Measurements from ENCODE around the gene FAHD1. TPM values are rescaled to one million over a fixed set of nuclear protein-coding genes. Genes with fewer than 3 reads are reported as not detected.

The FAHD1 gene
- total RNA-seq, 2 donors from 2014 or later, result 14.4 to 17.5 TPM

- Histone ChIP-seq H3K27me3 (replicated peaks; ENCODE audit: insufficient read depth) (no peaks in the 10 kb centered on the region), H3K4me3 (no peak overlapping the region), H3K36me3 (peaks cover 25% of the 10 kb centered on the region), H3K9me3 (no peaks in the 10 kb centered on the region), H3K27ac (no peak overlapping the region), H3K4me1 (ENCODE audit: control insufficient read depth in 1 of 2, low read depth in 2 of 2) (peaks cover 6 to 22% of the 10 kb centered on the region in 2 donors)
- ATAC-seq (ENCODE audit: insufficient number of reproducible peaks, low FRiP score, low read depth) (no peak), DNase-seq (ENCODE audit: low spot score) (no peak)
- TF ChIP-seq CTCF (IDR thresholded peaks at IDR 0.05), result no peak
Observed at GRCh38 chr16:1787056-1787321, 40.0 kb upstream of the FAHD1 start.

GRCh38 chr16:1787322-1788094 is 39.5 kb upstream of the FAHD1 start:
- DNase-seq (ENCODE audit: low spot score) (no peak), ATAC-seq (ENCODE audit: insufficient number of reproducible peaks, low FRiP score, low read depth) (no peak)
- no peak for TF ChIP-seq CTCF (IDR thresholded peaks at IDR 0.05)
- Histone ChIP-seq H3K27me3 (replicated peaks; ENCODE audit: insufficient read depth) (no peaks in the 10 kb centered on the region), H3K4me1 (ENCODE audit: control insufficient read depth in 1 of 2, low read depth in 2 of 2) (peaks cover 6 to 22% of the 10 kb centered on the region in 2 donors), H3K36me3 (peaks cover 25% of the 10 kb centered on the region), H3K9me3 (no peaks in the 10 kb centered on the region), H3K27ac (no peak overlapping the region), H3K4me3 (no peak overlapping the region)

- Histone ChIP-seq H3K9me3 (no peaks in the 10 kb centered on the region), H3K36me3 (peaks cover 25% of the 10 kb centered on the region), H3K4me1 (ENCODE audit: control insufficient read depth in 1 of 2, low read depth in 2 of 2) (peaks cover 6 to 22% of the 10 kb centered on the region in 2 donors), H3K27me3 (replicated peaks; ENCODE audit: insufficient read depth) (no peaks in the 10 kb centered on the region), H3K4me3 (no peak overlapping the region), H3K27ac (no peak overlapping the region)
- TF ChIP-seq CTCF (IDR thresholded peaks at IDR 0.05), result no peak
- ATAC-seq (ENCODE audit: insufficient number of reproducible peaks, low FRiP score, low read depth) (no peak), DNase-seq (ENCODE audit: low spot score) (no peak)
Observed at GRCh38 chr16:1788095-1788707, 38.8 kb upstream of the FAHD1 start.

- no peak for TF ChIP-seq CTCF (IDR thresholded peaks at IDR 0.05)
- Histone ChIP-seq H3K27me3 (replicated peaks; ENCODE audit: insufficient read depth) (no peaks in the 10 kb centered on the region), H3K9me3 (no peaks in the 10 kb centered on the region), H3K4me3 (no peak overlapping the region), H3K36me3 (peaks cover 25% of the 10 kb centered on the region), H3K4me1 (ENCODE audit: control insufficient read depth in 1 of 2, low read depth in 2 of 2) (peaks cover 6 to 17% of the 10 kb centered on the region in 2 donors), H3K27ac (no peak overlapping the region)
- DNase-seq (ENCODE audit: low spot score) (no peak), ATAC-seq (ENCODE audit: insufficient number of reproducible peaks, low FRiP score, low read depth) (no peak)
Observed at GRCh38 chr16:1788708-1789100, 38.3 kb upstream of the FAHD1 start.

GRCh38 chr16:1789643-1790045 is 37.4 kb upstream of the FAHD1 start:
- H3K27me3 ChIP-seq (replicated peaks; ENCODE audit: insufficient read depth), result no peaks in the 10 kb centered on the region
- no peak for TF ChIP-seq CTCF (IDR thresholded peaks at IDR 0.05)
- DNase-seq (ENCODE audit: low spot score), result no peak
- H3K27ac ChIP-seq, result no peak overlapping the region
- H3K9me3 ChIP-seq, result no peaks in the 10 kb centered on the region
- H3K4me3 ChIP-seq, result no peak overlapping the region
- ATAC-seq (ENCODE audit: insufficient number of reproducible peaks, low FRiP score, low read depth), result no peak
- peaks cover 25% of the 10 kb centered on the region for H3K36me3 ChIP-seq
- peaks cover 0 to 8% of the 10 kb centered on the region in 2 donors for H3K4me1 ChIP-seq (ENCODE audit: control insufficient read depth in 1 of 2, low read depth in 2 of 2)

Measured in thoracic aorta (tissue), 2 donors.